ENCODE measurements around the gene PIGV.

The PIGV gene

GRCh38 chr1:26794391-26794790 is 6.6 kb downstream of the PIGV start:
- CTCF ChIA-PET: interaction anchor here (0.9 to 1.1 kb wide), 2 partner anchors 95 to 192 kb away, joined by 3 to 7 read pairs; no protein-coding TSS in a partner anchor
- Histone ChIP-seq H3K4me3 (ENCODE audit: low read depth, low read length) (no peak overlapping the region), H3K4me1 (ENCODE audit: control insufficient read depth, insufficient read depth, low read length) (no peaks in the 10 kb centered on the region), H3K36me3 (ENCODE audit: control insufficient read depth in 2 of 2, insufficient read depth in 1 of 2, low read length in 2 of 2) (peaks cover 0 to 30% of the 10 kb centered on the region in 2 experiments; a peak in 2 of 3 replicates), H3K27ac (ENCODE audit: extremely low read depth, low read depth, low read length) (no peak overlapping the region), H3K9me3 (ENCODE audit: control insufficient read depth, insufficient read depth, low read depth, low read length) (no peaks in the 10 kb centered on the region)
- TF ChIP-seq GLIS1 (tag by site-specific recombination; IDR thresholded peaks at IDR 0.05) (no peak), ZBTB17 (tag by site-specific recombination; IDR thresholded peaks at IDR 0.05) (no peak), ZNF140 (tag by site-specific recombination; IDR thresholded peaks at IDR 0.05) (no peak), ZNF18 (tag by site-specific recombination; IDR thresholded peaks at IDR 0.05) (no peak), ZNF548 (tag by site-specific recombination; IDR thresholded peaks at IDR 0.05) (no peak), ZNF404 (tag by site-specific recombination; IDR thresholded peaks at IDR 0.05) (no peak), MZF1 (tag by site-specific recombination; IDR thresholded peaks at IDR 0.05; ENCODE audit: borderline replicate concordance) (no peak), ZNF629 (tag by site-specific recombination; IDR thresholded peaks at IDR 0.05) (no peak), OSR2 (tag by site-specific recombination; IDR thresholded peaks at IDR 0.05) (no peak), ZNF664 (tag by site-specific recombination; IDR thresholded peaks at IDR 0.05) (no peak), ZNF121 (tag by site-specific recombination; IDR thresholded peaks at IDR 0.05) (no peak), ZNF510 (tag by site-specific recombination; IDR thresholded peaks at IDR 0.05; ENCODE audit: insufficient replicate concordance) (no peak), ZNF398 (tag by site-specific recombination; IDR thresholded peaks at IDR 0.05) (no peak), PRDM10 (tag by site-specific recombination; IDR thresholded peaks at IDR 0.05) (no peak), SETDB1 (IDR thresholded peaks at IDR 0.05; ENCODE audit: insufficient read length, low read length) (no peak), ZNF623 (tag by site-specific recombination; IDR thresholded peaks at IDR 0.05) (no peak), ZBTB8A (tag by site-specific recombination; IDR thresholded peaks at IDR 0.05) (no peak)
- POLR2A ChIA-PET: no interaction called here

GRCh38 chr1:26797627-26798026 is 9.9 kb downstream of the PIGV start:
- Histone ChIP-seq H3K36me3 (ENCODE audit: control insufficient read depth in 2 of 2, insufficient read depth in 1 of 2, low read length in 2 of 2) (peaks cover 0 to 25% of the 10 kb centered on the region in 2 experiments; a peak in 2 of 3 replicates), H3K27ac (ENCODE audit: extremely low read depth, low read depth, low read length) (no peak overlapping the region), H3K4me1 (ENCODE audit: control insufficient read depth, insufficient read depth, low read length) (peaks cover 3% of the 10 kb centered on the region; the same call in 1 of the 2 replicates), H3K4me3 (ENCODE audit: low read depth, low read length) (no peak overlapping the region), H3K9me3 (ENCODE audit: control insufficient read depth, insufficient read depth, low read depth, low read length) (no peaks in the 10 kb centered on the region)
- POLR2A ChIA-PET: no interaction called here
- CTCF ChIA-PET: interaction anchor here (1.7 to 7.7 kb wide), 5 partner anchors 9 to 195 kb away, joined by 7 to 54 read pairs (median 16); no protein-coding TSS in a partner anchor
- TF ChIP-seq ZNF416 (tag by site-specific recombination; IDR thresholded peaks at IDR 0.05) (no peak), ZNF121 (tag by site-specific recombination; IDR thresholded peaks at IDR 0.05) (no peak), ZBTB10 (tag by site-specific recombination; IDR thresholded peaks at IDR 0.05) (no peak), ZNF501 (tag by site-specific recombination; IDR thresholded peaks at IDR 0.05) (no peak), BCL11A (tag by site-specific recombination; IDR thresholded peaks at IDR 0.05; ENCODE audit: low read depth) (no peak), WT1 (tag by site-specific recombination; IDR thresholded peaks at IDR 0.05) (no peak), ZNF19 (tag by site-specific recombination; IDR thresholded peaks at IDR 0.05; ENCODE audit: low read depth) (no peak), ZNF157 (tag by site-specific recombination; IDR thresholded peaks at IDR 0.05) (no peak), ZNF202 (tag by site-specific recombination; IDR thresholded peaks at IDR 0.05; ENCODE audit: borderline replicate concordance) (no peak)
